Raji (cell line): ENCODE measurements around the gene ACO2.

Experiments used
- POLR2A ChIP-seq: IDR thresholded peaks from 2 replicates; pipeline ENCODE4 v1.6.1; 2011; ENCODE audit warnings: low read depth, low read length, control low read depth; ENCODE audit not compliant: insufficient read depth

Gene ACO2

GRCh38 chr22:41561788-41562187 is 92.9 kb downstream of the ACO2 start:
- TF ChIP-seq POLR2A = no peak

- TF ChIP-seq POLR2A = no peak
Observed at GRCh38 chr22:41562461-41562860, 93.5 kb downstream of the ACO2 start.

- TF ChIP-seq POLR2A = no peak
Observed at GRCh38 chr22:41563051-41563711, 94.3 kb downstream of the ACO2 start.

GRCh38 chr22:41564563-41564962 is 95.6 kb downstream of the ACO2 start:
- TF ChIP-seq POLR2A = no peak

- TF ChIP-seq POLR2A = no peak
Observed at GRCh38 chr22:41565403-41566054, 96.6 kb downstream of the ACO2 start.

- TF ChIP-seq POLR2A = no peak
Observed at GRCh38 chr22:41567512-41567768, 98.5 kb downstream of the ACO2 start.

GRCh38 chr22:41568811-41569210 is 99.9 kb downstream of the ACO2 start:
- TF ChIP-seq POLR2A = no peak

GRCh38 chr22:41570221-41570620 is 101.3 kb downstream of the ACO2 start:
- TF ChIP-seq POLR2A = no peak

- no peak for TF ChIP-seq POLR2A
Observed at GRCh38 chr22:41571786-41572185, 102.9 kb downstream of the ACO2 start.

- TF ChIP-seq POLR2A = no peak
Observed at GRCh38 chr22:41573677-41574076, 104.8 kb downstream of the ACO2 start.

- TF ChIP-seq POLR2A = no peak
Observed at GRCh38 chr22:41574847-41575381, 106.0 kb downstream of the ACO2 start.

- no peak for TF ChIP-seq POLR2A
Observed at GRCh38 chr22:41575533-41575932, 106.6 kb downstream of the ACO2 start.

GRCh38 chr22:41576877-41577276 is 108.0 kb downstream of the ACO2 start:
- TF ChIP-seq POLR2A = no peak

- no peak for TF ChIP-seq POLR2A
Observed at GRCh38 chr22:41578114-41578513, 109.2 kb downstream of the ACO2 start.
